GM18951 (cell line): ENCODE results near the gene LRMDA.

ENCODE experiments used
- POLR2A ChIP-seq: IDR thresholded peaks from 4 replicates; pipeline ENCODE4 v1.6.1; 2011; ENCODE audit warnings: mild to moderate bottlenecking; ENCODE audit not compliant: insufficient read length, insufficient read depth; ENCODE audit errors: extremely low read depth
- in situ Hi-C: fragments of 300-500 bp; cut with MboI; formaldehyde crosslinking; loops from one replicate; pipeline ENCODE4 v1.12.0; 2022; ENCODE audit warnings: low sequenced_read_pairs, mixed read lengths, inconsistent platforms; ENCODE audit not compliant: unreplicated experiment

The LRMDA gene

DNA sequence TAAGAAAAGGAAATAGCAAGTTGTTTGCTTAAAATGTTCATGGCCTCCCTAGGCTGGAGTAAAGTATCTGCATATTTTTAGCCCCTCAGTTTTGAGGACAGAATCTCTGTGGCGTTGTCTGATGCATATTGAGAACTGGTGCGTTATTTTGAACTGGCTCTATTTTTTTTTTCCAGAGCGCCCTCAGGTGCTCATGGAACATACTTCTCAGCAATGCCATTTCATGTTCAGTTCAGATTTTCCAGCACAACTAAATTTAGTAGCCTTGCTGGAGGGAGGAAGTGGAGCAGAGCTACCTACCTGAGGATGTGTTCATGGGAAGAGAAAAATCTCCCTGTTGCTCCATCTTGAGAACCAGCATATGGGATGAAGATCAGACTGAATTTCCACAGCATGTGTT is 870.5 kb downstream of the LRMDA start:
- in situ Hi-C loops: loop anchor here (10.0 kb wide), 1 partner anchor 907 kb away; no protein-coding TSS in a partner anchor
- no peak for TF ChIP-seq POLR2A

DNA sequence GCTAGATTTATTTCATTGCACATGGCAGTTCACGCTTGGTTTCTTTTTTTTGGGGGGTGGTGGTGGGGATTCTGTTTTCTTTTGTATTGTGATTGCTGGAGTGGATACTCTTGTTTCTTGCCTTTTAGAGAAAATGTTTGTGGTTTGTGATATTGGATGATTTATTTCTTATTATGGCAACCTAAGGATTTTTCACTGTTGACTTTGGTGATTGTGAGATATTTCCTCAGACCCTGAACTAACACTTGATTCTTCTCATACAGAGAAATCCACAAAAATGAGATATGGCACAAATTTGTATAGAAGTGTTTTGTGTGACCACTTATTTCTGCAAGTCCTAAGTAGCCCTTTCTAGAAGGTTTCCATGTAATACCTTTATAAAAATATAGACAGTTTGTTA is 871.1 kb downstream of the LRMDA start:
- in situ Hi-C loops: loop anchor here (10.0 kb wide), 1 partner anchor 908 kb away; no protein-coding TSS in a partner anchor
- no peak for TF ChIP-seq POLR2A

DNA sequence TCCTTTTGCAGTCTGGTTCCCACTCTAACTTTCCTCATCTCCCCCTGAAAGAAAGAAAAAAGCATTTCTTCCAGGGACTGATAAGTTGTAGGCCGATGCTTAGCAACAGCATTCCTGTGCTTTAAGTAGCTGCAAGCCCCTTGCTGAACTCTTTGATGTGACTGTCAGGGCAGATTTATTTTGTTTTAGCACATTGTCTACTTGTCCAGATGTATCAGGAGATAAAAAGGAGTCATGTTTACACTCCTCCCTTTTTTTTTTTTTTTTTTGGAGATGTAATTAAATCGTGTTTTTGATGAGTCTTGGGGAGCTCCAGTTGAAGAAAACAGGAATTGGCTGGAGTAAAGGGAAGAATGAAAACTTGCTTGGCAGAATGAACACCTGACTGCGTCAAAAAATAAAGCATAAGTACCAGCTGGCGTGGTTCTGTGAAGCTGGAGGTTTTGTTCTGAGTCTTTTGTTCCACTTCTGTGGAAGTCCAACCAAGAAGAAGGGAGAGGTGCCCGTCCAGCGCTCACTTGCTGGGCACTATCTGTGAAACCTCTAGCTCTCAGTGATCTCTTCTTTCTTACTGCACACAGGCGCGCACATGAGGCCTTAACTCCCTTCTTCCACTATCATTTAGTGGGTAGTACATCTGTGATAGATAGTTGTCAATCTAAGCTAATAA is 871.7 kb downstream of the LRMDA start:
- TF ChIP-seq POLR2A: no peak
- in situ Hi-C loops: loop anchor here (10.0 kb wide), 1 partner anchor 908 kb away; no protein-coding TSS in a partner anchor

DNA sequence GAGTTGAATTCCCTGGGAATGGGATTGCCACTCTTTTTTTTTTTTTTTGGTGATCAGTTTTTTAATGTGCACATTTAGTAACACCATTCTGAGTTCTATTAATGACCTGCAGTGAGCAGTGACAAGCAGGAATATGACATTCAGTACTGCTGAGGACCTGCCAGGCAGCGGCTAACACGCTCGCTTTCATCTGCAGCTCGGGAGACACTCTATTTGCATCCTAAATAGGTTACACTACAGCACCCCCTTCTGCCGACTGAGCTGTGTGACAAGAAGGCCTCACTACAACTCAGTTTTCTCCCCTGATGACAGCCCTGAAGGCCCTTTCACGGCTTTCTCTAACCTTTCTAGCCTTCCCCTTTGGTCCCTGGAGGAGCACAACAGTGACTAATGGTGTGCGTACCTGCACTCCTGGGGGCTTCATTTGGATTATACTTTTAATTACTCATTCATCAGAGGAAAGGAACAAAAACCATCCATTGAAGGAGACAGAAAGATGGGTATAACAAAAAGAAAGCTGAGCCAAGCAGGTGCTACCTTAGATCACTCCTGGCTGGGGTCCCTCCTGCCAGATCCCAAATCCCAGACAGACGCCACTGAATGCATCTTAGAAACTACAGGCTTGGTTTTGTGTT is 872.4 kb downstream of the LRMDA start:
- in situ Hi-C loops: loop anchor here (10.0 kb wide), 1 partner anchor 909 kb away; no protein-coding TSS in a partner anchor
- no peak for TF ChIP-seq POLR2A

DNA sequence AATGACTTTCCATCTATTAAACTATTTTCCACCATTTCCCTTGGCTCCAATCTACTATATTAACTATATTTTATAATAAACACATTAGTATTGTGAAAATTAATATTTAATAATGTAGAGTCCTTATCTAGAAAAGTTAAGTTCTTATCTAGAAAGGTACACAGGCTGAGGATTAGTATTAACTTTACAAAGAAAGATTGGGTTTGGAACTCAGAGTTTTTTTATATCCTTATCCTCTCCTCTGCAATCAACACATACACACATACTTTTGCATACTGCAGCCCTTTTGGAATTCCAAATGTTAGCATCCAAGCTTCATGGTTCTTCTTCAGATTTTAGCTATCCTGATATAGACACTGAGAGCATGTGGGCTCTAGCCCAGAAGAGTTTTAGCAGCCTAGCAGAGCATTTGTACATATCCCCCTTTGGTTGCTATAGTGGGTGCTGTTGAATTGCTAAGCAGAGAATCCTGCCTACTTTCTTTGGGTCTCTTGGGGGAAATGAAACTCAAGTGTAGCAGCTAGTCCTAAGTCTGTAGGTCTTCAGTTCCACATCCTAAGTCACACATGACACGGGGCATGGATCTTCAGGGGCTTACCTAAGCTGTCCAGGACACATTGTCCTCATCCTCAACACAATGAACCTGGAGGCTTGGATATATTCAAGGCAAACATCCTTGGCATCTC is 874.6 kb downstream of the LRMDA start:
- in situ Hi-C loops: loop anchor here (10.0 kb wide), 1 partner anchor 911 kb away; no protein-coding TSS in a partner anchor

DNA sequence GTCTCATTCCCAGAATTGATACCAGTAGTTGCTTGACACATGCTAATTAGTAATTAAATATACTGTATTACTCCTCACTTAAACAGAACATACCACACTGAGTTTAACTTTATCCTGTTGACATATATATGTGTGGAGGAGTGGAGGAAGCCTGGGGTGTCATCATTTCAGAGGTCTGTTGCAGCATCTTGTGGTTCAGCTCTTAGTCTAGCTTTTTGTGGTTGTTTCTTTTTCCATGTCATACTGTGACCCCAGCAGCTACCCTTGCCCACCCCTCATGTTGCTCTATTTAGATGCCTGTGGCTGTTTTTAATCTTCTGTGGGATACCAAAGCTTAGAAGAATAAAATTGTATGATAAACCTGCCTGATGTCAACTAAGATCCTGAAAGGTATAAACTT is 875.4 kb downstream of the LRMDA start:
- in situ Hi-C loops: loop anchor here (10.0 kb wide), 1 partner anchor 912 kb away; no protein-coding TSS in a partner anchor
- TF ChIP-seq POLR2A: no peak

More for the DNA sequence above, 874.6 kb downstream of the LRMDA start:
- no peak for TF ChIP-seq POLR2A

DNA sequence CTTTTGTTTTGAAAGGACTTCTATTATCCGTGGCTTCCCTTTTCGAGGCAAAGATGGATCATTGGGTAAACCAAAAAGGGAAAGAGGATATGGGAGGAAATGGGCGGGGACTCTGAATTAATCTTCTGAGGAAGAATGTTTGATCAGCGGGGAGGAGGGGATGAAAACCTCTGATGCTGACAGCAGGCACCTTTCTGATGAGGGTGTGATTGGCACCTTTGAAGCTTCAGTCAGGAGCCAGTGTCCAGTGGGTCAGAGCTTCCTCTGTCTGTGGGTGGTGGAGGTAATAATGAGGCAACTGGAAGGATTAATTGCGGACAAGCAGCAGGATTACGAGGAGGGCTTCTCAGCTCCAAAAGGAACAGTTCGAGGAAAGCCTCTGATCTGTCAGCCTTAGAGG is 877.6 kb downstream of the LRMDA start:
- no peak for TF ChIP-seq POLR2A
- in situ Hi-C loops: loop anchor here (10.0 kb wide), 1 partner anchor 914 kb away; no protein-coding TSS in a partner anchor

DNA sequence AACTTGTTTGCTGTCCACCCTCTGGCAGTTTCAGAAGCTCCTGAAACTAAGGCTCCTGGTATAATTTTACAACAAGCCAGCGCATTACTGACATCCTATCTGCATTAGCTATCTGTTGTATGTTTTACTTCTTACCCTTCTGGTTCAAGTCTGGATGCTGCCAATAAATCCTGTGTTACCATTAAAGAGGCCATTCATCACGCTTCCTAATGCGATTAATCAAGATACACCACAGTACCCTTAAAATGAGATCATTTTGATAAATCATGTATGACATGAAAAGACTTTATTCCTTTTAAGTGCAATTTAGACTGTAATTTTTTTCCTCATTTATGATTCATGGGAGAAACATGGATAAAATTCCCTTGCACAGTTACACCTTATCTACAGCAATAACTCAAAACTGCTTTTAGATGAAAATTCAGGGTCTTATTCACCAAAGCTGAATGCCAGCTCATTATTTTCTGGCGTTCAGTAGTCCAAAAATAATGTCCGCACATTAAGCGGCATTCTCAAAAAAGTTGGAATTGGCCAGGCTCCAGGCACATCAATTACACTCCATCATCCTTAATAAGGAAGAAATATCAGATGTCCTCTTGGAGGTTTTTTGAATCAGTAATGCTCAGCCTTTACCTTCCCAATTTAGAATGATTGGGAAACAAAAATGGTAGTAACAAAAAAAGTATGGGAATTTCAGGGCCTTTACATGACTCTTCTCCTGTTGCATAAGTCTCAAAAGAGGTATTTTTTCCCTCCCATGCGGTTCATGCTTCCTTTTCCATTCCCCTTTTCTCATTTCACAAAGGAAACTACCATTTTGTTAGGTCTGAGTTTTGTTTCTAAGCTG is 878.5 kb downstream of the LRMDA start:
- in situ Hi-C loops: loop anchor here (10.0 kb wide), 1 partner anchor 915 kb away; no protein-coding TSS in a partner anchor
- no peak for TF ChIP-seq POLR2A

DNA sequence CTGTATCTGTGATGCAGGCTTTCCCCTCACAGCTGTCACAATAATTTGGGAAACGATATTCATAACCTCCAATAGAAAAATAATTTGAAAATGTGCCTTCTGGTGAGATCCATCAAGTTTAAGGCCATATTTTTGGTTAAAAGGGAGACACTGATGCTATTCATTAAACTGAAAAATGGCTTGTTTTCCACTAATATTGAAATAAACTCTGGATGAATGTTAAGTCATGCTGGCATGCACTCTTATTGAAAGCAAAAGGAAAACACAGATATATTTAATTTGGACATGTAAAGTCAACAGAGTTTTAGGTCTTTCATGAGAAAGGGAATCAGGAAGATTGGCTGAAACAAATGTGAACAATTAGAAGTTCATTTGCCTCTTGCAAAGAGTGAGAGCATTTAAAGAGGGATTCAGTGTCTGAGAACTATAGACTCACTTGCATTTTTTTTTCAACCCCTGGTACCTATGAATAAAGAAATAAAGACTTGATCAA is 879.2 kb downstream of the LRMDA start:
- in situ Hi-C loops: no loop called here
- no peak for TF ChIP-seq POLR2A

DNA sequence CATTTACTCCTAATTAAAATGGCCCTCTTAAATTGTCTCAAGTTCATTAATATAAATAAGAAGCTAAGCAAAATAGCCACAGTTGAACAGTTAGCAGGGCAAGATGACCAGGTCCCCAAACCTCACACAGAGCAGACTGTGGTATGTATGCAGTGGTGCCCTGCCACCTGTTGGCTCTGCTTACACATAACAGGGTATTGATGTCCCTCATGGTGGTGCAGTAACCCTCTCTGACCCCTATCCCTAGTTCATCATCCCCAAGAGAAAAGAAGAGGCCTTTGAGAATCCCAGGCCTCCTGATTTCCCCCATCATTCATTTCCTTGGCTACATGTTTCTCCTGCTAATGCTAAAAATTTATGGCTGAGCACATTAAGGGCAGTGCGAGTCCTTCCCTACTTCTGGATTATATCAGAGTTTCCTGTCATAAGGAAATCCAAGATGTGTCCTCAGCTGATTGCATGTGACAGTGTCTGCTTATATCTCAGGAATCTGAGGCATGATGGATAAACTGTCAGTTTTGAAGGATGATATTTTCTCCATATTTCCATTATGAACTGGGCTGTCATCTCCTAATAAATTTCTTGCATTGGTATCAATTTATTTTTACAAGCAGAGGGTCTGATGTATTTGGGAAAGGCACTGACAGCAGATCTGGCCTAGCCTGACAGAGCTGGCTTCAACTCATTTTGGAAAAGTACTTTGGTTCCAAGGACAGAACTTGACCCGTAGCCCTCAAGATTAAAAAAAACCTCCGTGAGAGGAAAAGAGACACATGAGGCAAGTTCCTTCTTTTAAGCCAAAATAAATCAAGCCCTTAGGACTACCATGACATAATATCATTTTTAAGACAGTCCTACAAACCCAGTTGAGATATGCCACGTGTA is 880.6 kb downstream of the LRMDA start:
- in situ Hi-C loops: no loop called here
- no peak for TF ChIP-seq POLR2A

DNA sequence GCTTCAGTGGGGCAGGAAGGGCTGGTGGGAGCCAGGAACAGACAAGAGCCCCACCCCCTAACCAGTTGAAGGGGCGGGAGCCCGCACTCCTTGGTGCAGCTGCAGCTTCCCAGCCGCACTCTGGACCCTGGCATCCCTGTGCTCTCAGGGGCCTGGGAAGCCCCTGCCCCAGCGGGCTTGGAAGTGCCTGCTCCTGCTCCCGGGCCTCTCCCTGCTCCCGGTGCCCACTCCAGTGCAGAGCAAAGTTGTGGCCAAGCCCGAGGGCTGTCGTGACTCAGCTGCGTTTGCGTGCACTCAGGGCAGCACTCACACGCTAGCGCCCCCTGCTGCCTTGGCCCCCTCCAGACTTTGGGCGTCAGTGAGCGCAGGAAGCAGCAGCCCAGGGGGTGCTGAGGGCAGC is 883.8 kb downstream of the LRMDA start:
- in situ Hi-C loops: no loop called here
- TF ChIP-seq POLR2A: no peak

DNA sequence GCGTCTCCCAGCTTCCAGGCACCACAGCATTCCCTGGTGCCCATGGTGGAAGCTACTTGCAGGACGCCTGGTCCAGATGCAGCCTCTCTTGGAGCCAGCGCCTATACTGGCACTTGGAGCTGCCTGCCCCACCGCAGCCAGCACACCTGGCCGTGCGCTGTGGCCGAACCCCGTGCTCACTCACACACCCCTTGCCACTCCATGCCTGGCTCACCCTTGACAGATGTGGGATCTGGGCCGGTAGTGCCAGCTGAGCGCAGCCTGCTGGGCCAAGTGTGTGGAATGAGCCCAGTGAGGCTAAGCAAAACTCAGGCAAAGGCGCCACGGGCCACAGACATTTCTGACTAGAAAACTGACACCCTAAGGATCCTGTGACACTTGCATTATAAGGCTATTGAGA is 884.8 kb downstream of the LRMDA start:
- no peak for TF ChIP-seq POLR2A
- in situ Hi-C loops: no loop called here

DNA sequence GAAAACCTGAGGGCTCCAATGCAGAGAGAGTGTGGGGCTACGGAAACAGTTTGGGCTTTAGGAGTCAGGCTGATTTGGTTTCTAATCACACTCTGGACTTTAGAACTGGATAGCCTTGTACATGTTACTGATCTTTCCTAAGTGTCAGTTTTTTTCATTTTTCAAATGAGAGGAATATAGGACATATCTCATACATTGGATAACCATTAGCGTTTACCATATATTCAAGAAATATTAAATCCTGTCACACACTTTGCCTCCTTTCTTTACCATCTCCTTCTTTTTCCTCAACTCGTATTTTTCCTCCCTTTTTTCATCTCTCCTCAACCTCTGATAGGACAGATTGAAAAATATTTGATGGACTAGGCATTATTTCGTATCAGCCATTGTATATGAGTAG is 885.7 kb downstream of the LRMDA start:
- TF ChIP-seq POLR2A: no peak
- in situ Hi-C loops: no loop called here
